ENCODE results near the gene DYRK1B. TPM values are rescaled to one million over a fixed set of nuclear protein-coding genes. Genes with fewer than 3 reads are reported as not detected.

The DYRK1B gene
- total RNA-seq, 1 experiment from 2014 or later = 11.8 TPM

DNA sequence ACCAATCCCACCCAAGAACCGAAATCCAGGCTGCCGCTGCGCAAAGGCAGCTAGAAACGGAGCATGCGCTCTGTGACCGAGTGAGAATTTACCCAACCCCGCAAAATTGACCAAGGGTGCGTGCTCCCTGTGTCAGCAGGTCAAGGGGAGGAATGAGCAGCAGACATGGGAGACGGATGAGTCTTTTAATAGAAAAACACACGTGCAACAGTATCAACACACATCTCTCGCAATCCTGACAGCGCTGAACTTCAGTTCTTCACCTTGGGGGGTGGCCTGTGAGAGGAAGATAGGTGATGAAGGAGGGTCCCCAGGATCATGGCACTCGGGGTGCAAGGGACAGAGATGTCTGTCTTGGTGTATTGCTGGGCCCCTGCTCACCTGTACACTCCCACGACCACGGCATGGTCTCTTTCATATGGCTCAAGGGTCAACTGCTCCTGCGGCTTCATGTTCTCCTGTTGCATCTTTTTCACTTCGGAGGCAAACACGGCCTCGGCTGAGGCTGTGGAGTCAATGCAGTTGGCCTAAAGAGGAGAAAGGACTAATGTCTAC is 402 bp upstream of the DYRK1B start:
- ChIA-PET CTCF (no interaction called here), POLR2A (interaction anchor here (0.6 to 1.6 kb wide), 9 partner anchors 8 to 898 kb away, joined by 3 to 11 read pairs (median 4); partner anchors contain the start of genes FBL and PSMC4)
- no TSS peak for BruUV-seq (replicated peaks)
- Mint-ChIP-seq H3K4me3 (ENCODE audit: unreplicated experiment) (peak overlapping the region; percentile 79), H3K36me3 (ENCODE audit: insufficient read depth, unreplicated experiment) (peaks cover 76% of the 10 kb centered on the region), H3K4me1 (ENCODE audit: insufficient read depth, unreplicated experiment) (peaks cover 24% of the 10 kb centered on the region), H3K27ac (ENCODE audit: low read depth, unreplicated experiment) (peak overlapping the region; percentile 96), H3K27me3 (ENCODE audit: insufficient read depth, unreplicated experiment) (no peaks in the 10 kb centered on the region), H3K9me3 (ENCODE audit: unreplicated experiment) (no peaks in the 10 kb centered on the region)
- intact Hi-C loops (cut with micrococcal nuclease) = no loop called here
- no peak for DNase-seq (ENCODE audit: unreplicated experiment)
- TF ChIP-seq, protein P1, sequence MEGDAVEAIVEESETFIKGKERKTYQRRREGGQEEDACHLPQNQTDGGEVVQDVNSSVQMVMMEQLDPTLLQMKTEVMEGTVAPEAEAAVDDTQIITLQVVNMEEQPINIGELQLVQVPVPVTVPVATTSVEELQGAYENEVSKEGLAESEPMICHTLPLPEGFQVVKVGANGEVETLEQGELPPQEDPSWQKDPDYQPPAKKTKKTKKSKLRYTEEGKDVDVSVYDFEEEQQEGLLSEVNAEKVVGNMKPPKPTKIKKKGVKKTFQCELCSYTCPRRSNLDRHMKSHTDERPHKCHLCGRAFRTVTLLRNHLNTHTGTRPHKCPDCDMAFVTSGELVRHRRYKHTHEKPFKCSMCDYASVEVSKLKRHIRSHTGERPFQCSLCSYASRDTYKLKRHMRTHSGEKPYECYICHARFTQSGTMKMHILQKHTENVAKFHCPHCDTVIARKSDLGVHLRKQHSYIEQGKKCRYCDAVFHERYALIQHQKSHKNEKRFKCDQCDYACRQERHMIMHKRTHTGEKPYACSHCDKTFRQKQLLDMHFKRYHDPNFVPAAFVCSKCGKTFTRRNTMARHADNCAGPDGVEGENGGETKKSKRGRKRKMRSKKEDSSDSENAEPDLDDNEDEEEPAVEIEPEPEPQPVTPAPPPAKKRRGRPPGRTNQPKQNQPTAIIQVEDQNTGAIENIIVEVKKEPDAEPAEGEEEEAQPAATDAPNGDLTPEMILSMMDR (IDR thresholded peaks at IDR 0.05; ENCODE audit: unreplicated experiment) = no peak

DNA sequence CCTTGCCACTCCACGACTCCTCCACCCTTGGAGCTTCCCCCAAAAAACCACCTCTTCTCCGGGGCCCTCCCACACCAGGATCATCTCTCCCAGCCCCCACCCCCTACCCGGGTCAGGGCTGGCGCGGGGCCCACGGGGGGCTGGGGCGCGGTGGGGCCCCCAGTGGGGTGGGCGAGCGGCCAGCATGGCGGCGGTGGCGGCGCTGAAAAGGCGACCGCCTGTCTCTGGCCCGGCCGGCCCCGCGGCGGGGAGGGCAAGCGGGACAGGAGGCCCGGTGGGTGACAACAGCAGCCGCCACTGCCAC is 850 bp downstream of the DYRK1B start:
- H3K4me1 Mint-ChIP-seq (ENCODE audit: insufficient read depth, unreplicated experiment) = peaks cover 21% of the 10 kb centered on the region
- DNase-seq (ENCODE audit: unreplicated experiment) = no peak
- CTCF ChIA-PET = interaction anchor here (1.5 kb wide), 1 partner anchor 10 kb away, joined by 7 read pairs; no protein-coding TSS in a partner anchor
- POLR2A ChIA-PET = interaction anchor here (0.7 to 1.6 kb wide), 4 partner anchors 11 to 138 kb away, joined by 3 to 11 read pairs (median 7); partner anchors contain the start of genes FBL and PSMC4
- H3K9me3 Mint-ChIP-seq (ENCODE audit: unreplicated experiment) = no peaks in the 10 kb centered on the region
- H3K27me3 Mint-ChIP-seq (ENCODE audit: insufficient read depth, unreplicated experiment) = no peaks in the 10 kb centered on the region
- BruUV-seq (replicated peaks) = no TSS peak
- TF ChIP-seq, protein P1 (IDR thresholded peaks at IDR 0.05; ENCODE audit: unreplicated experiment) = no peak
- H3K4me3 Mint-ChIP-seq (ENCODE audit: unreplicated experiment) = peak overlapping the region; percentile 79
- peaks cover 89% of the 10 kb centered on the region for H3K36me3 Mint-ChIP-seq (ENCODE audit: insufficient read depth, unreplicated experiment)
- H3K27ac Mint-ChIP-seq (ENCODE audit: low read depth, unreplicated experiment) = peak overlapping the region; percentile 96
- intact Hi-C loops (cut with micrococcal nuclease) = no loop called here

DNA sequence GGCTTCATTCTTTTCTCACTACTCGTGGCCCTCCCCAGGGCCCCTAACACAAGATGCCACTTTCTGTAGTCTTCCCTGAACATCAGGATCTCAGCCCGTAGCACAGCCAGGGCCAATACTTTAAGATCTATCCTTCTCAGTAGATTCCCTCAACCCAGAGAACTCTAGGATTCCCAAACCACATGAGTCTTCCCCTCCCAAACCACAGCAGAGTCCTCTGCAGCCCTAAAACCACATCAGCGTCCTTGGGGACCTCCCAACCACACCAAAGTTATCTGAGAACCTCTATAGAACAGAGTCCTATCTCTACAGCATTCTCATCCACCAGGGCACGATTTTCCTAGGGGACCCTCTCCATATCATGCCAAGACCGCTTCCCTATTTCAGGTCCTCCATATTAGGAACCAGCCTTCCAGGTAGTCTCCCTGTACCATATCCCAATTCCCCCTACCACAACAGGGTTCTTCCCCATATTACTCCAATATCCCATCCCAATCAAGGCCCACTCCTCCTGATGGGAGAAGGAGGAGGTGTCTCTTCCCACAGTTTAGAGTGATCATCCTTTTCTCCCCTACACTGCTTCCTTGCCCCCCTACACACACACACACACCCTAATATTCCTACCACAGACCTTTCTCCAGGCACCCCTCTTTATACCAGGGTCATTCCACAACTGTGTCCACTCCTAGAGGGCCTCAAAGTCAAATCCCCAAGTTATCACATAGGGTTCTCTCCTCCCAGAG is 1.4 kb downstream of the DYRK1B start:
- ChIA-PET POLR2A (no interaction called here), CTCF (interaction anchor here (1.5 kb wide), 1 partner anchor 11 kb away, joined by 7 read pairs; no protein-coding TSS in a partner anchor)
- peak overlapping the region; percentile 79 for H3K4me3 Mint-ChIP-seq (ENCODE audit: unreplicated experiment)
- intact Hi-C loops (cut with micrococcal nuclease) = no loop called here
- no peak for DNase-seq (ENCODE audit: unreplicated experiment)
- H3K36me3 Mint-ChIP-seq (ENCODE audit: insufficient read depth, unreplicated experiment) = peaks cover 90% of the 10 kb centered on the region
- no peaks in the 10 kb centered on the region for H3K9me3 Mint-ChIP-seq (ENCODE audit: unreplicated experiment)
- H3K4me1 Mint-ChIP-seq (ENCODE audit: insufficient read depth, unreplicated experiment) = peaks cover 21% of the 10 kb centered on the region
- peak overlapping the region; percentile 47 for H3K27ac Mint-ChIP-seq (ENCODE audit: low read depth, unreplicated experiment)
- no TSS peak for BruUV-seq (replicated peaks)
- TF ChIP-seq, protein P1 (IDR thresholded peaks at IDR 0.05; ENCODE audit: unreplicated experiment) = no peak
- no peaks in the 10 kb centered on the region for H3K27me3 Mint-ChIP-seq (ENCODE audit: insufficient read depth, unreplicated experiment)

DNA sequence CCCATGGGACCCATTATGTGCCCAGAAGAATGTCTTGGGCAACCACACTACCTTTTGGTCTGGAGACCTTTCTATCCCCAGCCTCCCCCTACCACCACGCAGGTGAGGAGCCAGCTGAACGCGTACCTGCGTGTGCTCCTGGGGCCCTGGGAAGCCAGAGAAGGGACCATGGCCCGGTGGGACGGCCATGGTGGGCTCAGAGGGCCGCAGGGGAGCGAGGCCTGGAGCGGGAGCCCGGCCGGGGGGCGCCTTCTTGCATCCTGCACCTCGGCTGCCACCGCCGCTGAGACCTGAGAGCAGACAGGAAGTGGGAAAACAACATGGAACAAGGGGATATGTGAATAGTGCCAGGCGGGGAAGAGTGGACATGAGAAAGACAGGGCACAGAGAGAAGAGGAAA is 2.3 kb downstream of the DYRK1B start:
- no peak for DNase-seq (ENCODE audit: unreplicated experiment)
- intact Hi-C loops (cut with micrococcal nuclease) = no loop called here
- Mint-ChIP-seq H3K4me3 (ENCODE audit: unreplicated experiment) (peak overlapping the region; percentile 79), H3K4me1 (ENCODE audit: insufficient read depth, unreplicated experiment) (peaks cover 21% of the 10 kb centered on the region), H3K27ac (ENCODE audit: low read depth, unreplicated experiment) (no peak overlapping the region), H3K36me3 (ENCODE audit: insufficient read depth, unreplicated experiment) (peaks cover 90% of the 10 kb centered on the region), H3K9me3 (ENCODE audit: unreplicated experiment) (no peaks in the 10 kb centered on the region), H3K27me3 (ENCODE audit: insufficient read depth, unreplicated experiment) (no peaks in the 10 kb centered on the region)
- TF ChIP-seq, protein P1 (IDR thresholded peaks at IDR 0.05; ENCODE audit: unreplicated experiment) = no peak
- CTCF ChIA-PET = no interaction called here
- POLR2A ChIA-PET = no interaction called here
- BruUV-seq (replicated peaks) = no TSS peak

Data from MCF 10A (cell line).